K562 (cell line): ENCODE results near the gene SLC44A1.

Experiments used
- ASH1L ChIP-seq: fragments of 450-650 bp; IDR thresholded peaks from 2 replicates; pipeline ENCODE4 v1.6.1; 2018; ENCODE audit warnings: borderline replicate concordance, mild to moderate bottlenecking, low read depth; ENCODE audit not compliant: partially characterized antibody
- CEBPG ChIP-seq, 3 experiments: fragments of 200-800 bp in 1 of 3; sonication (Bioruptor generic) in 1 of 3; sonication (generic) in 1 of 3; formaldehyde crosslinking in 1 of 3; IDR thresholded peaks in 2 of 3; conservative IDR thresholded peaks in 1 of 3; 2 replicates each; pipeline versions ENCODE4 v1.6.1 to v1.8.0; 2016 to 2022; ENCODE audit warnings: missing compliant biosample characterization in 2 of 3, missing genetic modification characterization in 2 of 3, mild to moderate bottlenecking in 1 of 3, missing genetic modification reagents in 1 of 3
- CTCF ChIP-seq, 3 experiments: IDR thresholded peaks in 2 of 3; conservative IDR thresholded peaks in 1 of 3; 2 replicates each; pipeline ENCODE4 v1.5.1; 2011 to 2012; ENCODE audit warnings: low read length in 3 of 3, mild to moderate bottlenecking in 3 of 3, control low read depth in 2 of 3, improper control_type of control experiment in 1 of 3, inconsistent platforms in 1 of 3, low read depth in 1 of 3, mixed read lengths in 1 of 3, moderate library complexity in 1 of 3; ENCODE audit not compliant: insufficient read depth in 2 of 3
- DMBX1 ChIP-seq: fragments of 250-450 bp; sonication (Bioruptor Pico); IDR thresholded peaks from 2 replicates; pipeline ENCODE4 v1.8.0; 2022; ENCODE audit warnings: inconsistent platforms, mild to moderate bottlenecking, moderate library complexity, borderline replicate concordance
- ELK3 ChIP-seq: fragments of 450-650 bp; formaldehyde crosslinking; IDR thresholded peaks from 2 replicates; pipeline ENCODE4 v1.4.0; 2020; ENCODE audit warnings: mild to moderate bottlenecking
- HNRNPH1 ChIP-seq: fragments of 200-400 bp; formaldehyde crosslinking; optimal IDR thresholded peaks from 2 replicates; pipeline ENCODE3; 2017; ENCODE audit warnings: low read depth, mild to moderate bottlenecking, low read length, moderate library complexity
- PHF8 ChIP-seq: fragments of 200-600 bp; sonication (generic); IDR thresholded peaks from 2 replicates; pipeline ENCODE4 v1.6.1; 2012; ENCODE audit warnings: mixed run types, mild to moderate bottlenecking, inconsistent platforms, low read length, moderate library complexity, borderline replicate concordance
- POLR3A ChIP-seq: IDR thresholded peaks from 2 replicates; pipeline ENCODE4 v1.6.1; 2011; ENCODE audit warnings: borderline replicate concordance, mild to moderate bottlenecking, moderate library complexity; ENCODE audit not compliant: insufficient read length, insufficient read depth; ENCODE audit errors: extremely low read depth
- REST ChIP-seq, 2 experiments: fragments of 450-650 bp; formaldehyde crosslinking in 1 of 2; IDR thresholded peaks; 2 replicates each; pipeline versions ENCODE4 v1.4.0 to v1.6.1; 2014 to 2020; ENCODE audit warnings: mild to moderate bottlenecking in 2 of 2, borderline replicate concordance in 1 of 2, low read depth in 1 of 2
- TAF1 ChIP-seq: IDR thresholded peaks from 2 replicates; pipeline ENCODE4 v1.6.1; 2011; ENCODE audit warnings: mild to moderate bottlenecking, low read length, moderate library complexity; ENCODE audit not compliant: insufficient read depth, control insufficient read depth, severe bottlenecking; ENCODE audit errors: extremely low read depth
- ZHX1 ChIP-seq: fragments of 150-350 bp; conservative IDR thresholded peaks from 2 replicates; pipeline ENCODE4 v1.6.1; 2014; ENCODE audit warnings: low read length
- ZNF121 ChIP-seq: sonication (generic); formaldehyde crosslinking; conservative IDR thresholded peaks from 2 replicates; pipeline ENCODE4 v1.8.0; 2022; ENCODE audit warnings: missing genetic modification reagents
- ZNF589 ChIP-seq: fragments of 200-800 bp; sonication (Bioruptor generic); IDR thresholded peaks from 2 replicates; pipeline ENCODE4 v1.6.1; 2016; ENCODE audit warnings: low read depth, missing genetic modification characterization, missing compliant biosample characterization
- ZNF695 ChIP-seq: fragments of 450-650 bp; formaldehyde crosslinking; IDR thresholded peaks from 2 replicates; pipeline ENCODE4 v1.4.0; 2020; ENCODE audit warnings: mild to moderate bottlenecking, moderate library complexity

GRCh38 chr9:105236261-105236660, 8.2 kb upstream of the SLC44A1 start:
- TF ChIP-seq CTCF (IDR thresholded peaks at IDR 0.05 in 2 of 3, conservative IDR thresholded peaks at IDR 0.05 in 1 of 3; ENCODE audit: insufficient read depth in 2 of 3, low read depth in 1 of 3, low read length in 3 of 3) (no peak), POLR3A (no peak), TAF1 (no peak), PHF8 (no peak), ZHX1 (no peak), ZNF589 (CRISPR knock-in tag) (no peak), ZNF121 (CRISPR knock-in tag) (no peak), HNRNPH1 (no peak), ELK3 (CRISPR knock-in tag) (no peak), ASH1L (no peak), DMBX1 (CRISPR knock-in tag) (no peak), ZNF695 (CRISPR knock-in tag) (no peak), CEBPG (CRISPR knock-in tag; IDR thresholded peaks at IDR 0.05) (no peak), CEBPG (tag; conservative IDR thresholded peaks at IDR 0.05 in 1 of 2, IDR thresholded peaks at IDR 0.05 in 1 of 2) (no peak), REST (IDR thresholded peaks at IDR 0.05; ENCODE audit: borderline replicate concordance) (no peak), REST (CRISPR knock-in tag; IDR thresholded peaks at IDR 0.05; ENCODE audit: low read depth) (no peak)
